ENCODE data around the gene SPATA31E1. TPM values are rescaled to one million over a fixed set of nuclear protein-coding genes. Genes with fewer than 3 reads are reported as not detected.
"Not testable (repeated sequence)": the region's sequence is repeated elsewhere in the genome, so short reads cannot be mapped to it uniquely, and the experiment has no call there.

SPATA31E1 gene
- total and polyA plus RNA-seq, 4 donors: 0.06 TPM; not detected in 3

- H3K36me3 ChIP-seq (ENCODE audit: control insufficient read depth, insufficient read depth, low read length); H3K4me1 ChIP-seq (ENCODE audit: control insufficient read depth, insufficient read depth, low read length); H3K9me3 ChIP-seq (ENCODE audit: control insufficient read depth, insufficient read depth, low read length); H3K27ac ChIP-seq (ENCODE audit: low read depth, low read length); DNase-seq (ENCODE audit: low read depth in 4 of 6, low spot score in 6 of 6); H3K27me3 ChIP-seq (ENCODE audit: control insufficient read depth, insufficient read depth, low read length); H3K4me3 ChIP-seq (ENCODE audit: low read depth, low read length): not testable (repeated sequence)
- WGBS (ENCODE audit: insufficient coverage): 94% methylated on average over 6 of the region's 9 CpGs
Observed at GRCh38 chr9:87937918-87938317, 55.2 kb downstream of the SPATA31E1 start.

GRCh38 chr9:87938336-87938735 lies 55.7 kb downstream of the SPATA31E1 start:
- H3K4me1 ChIP-seq (ENCODE audit: control insufficient read depth, insufficient read depth, low read length); H3K36me3 ChIP-seq (ENCODE audit: control insufficient read depth, insufficient read depth, low read length); H3K9me3 ChIP-seq (ENCODE audit: control insufficient read depth, insufficient read depth, low read length); H3K27me3 ChIP-seq (ENCODE audit: control insufficient read depth, insufficient read depth, low read length); H3K4me3 ChIP-seq (ENCODE audit: low read depth, low read length); DNase-seq (ENCODE audit: low read depth in 4 of 6, low spot score in 6 of 6); H3K27ac ChIP-seq (ENCODE audit: low read depth, low read length): not testable (repeated sequence)
- WGBS (ENCODE audit: insufficient coverage): 67% methylated on average over 1 of the region's 12 CpGs

Other genes with a start within 250 kb of the SPATA31E1 start
- gene CTSL, start 156.8 kb upstream of the SPATA31E1 start, total RNA-seq: 100 to 1,000 TPM in 1 of 2 donors, 10 to 100 TPM in 1; 84.5 to 467 TPM
- gene CTSL, start 156.8 kb upstream of the SPATA31E1 start, polyA plus RNA-seq (ENCODE audit: insufficient read length in 2 of 2): 100 to 1,000 TPM in 1 of 2 donors, 10 to 100 TPM in 1; 66.5 to 130 TPM
- gene SPATA31C1, start 35.1 kb downstream of the SPATA31E1 start, total RNA-seq: under 1 TPM; 0.17 to 0.20 TPM
- 1 to 10 TPM; 1.1 to 1.6 TPM for gene SPATA31C1, start 35.1 kb downstream of the SPATA31E1 start, polyA plus RNA-seq (ENCODE audit: insufficient read length in 2 of 2)
- 10 to 100 TPM; 13.2 to 23.6 TPM for gene CDK20, start 91.7 kb downstream of the SPATA31E1 start, total RNA-seq
- 10 to 100 TPM; 29.8 to 36.2 TPM for gene CDK20, start 91.7 kb downstream of the SPATA31E1 start, polyA plus RNA-seq (ENCODE audit: insufficient read length in 2 of 2)

All from spinal cord (tissue), 10 donors.